Activated T-helper 1 cell treated with anti-CD3 and anti-CD28 coated beads, Interleukin-2, amount 50 U/mL, for 16 hours (primary cell): Measurements from ENCODE around the gene DNAJB6.

Experiments used
- DNase-seq, 2 donors: peaks; one replicate each; pipeline ENCODE4 v3.0.0-alpha.2; 2020; ENCODE audit warnings: low read depth in 1 of 2, low spot score in 1 of 2

The DNAJB6 gene

DNA sequence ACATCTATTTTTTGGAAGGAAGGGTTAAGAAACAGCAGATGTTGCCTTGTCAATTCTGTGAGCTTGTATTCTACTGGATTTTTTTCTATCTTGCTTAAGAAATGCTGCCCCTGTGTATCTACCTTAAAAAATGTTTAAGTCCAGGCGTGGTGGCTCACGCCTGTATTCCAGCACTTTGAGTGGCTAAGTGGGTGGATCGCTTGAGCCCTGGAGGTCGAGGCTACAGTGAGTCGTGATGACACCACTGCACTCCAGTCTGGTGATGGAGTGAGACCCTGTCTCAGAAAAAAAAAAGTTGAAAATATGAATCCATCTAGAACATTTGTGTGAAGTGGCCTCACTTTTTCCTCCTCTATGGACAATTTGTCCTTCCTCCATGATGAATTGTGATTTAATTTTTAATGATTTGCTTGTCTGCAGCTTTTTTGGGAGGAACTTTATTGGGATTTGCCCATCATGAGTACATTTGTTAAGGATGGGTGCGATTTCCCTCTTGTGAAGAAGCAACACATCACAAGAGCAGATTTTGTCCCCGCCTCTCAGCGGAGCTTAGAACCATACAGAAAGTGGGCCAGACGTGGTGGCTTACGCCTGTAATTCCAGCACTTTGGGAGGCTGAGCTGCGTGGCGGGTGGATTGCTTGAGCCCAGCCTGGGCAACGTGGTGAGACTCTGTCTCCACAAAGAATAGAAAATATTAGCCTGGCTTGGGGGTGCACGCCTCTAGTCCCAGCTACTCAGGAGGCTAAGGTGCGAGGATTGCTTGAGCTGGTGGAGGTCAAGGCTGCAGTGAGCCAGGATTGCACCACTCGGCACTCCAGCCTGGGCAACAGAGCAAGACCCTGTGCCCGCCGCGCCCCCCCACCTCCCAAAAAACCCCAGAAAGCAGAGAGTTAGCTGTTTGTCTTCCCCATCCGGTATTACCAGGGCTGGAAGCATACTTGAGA lies 57.7 kb downstream of the DNAJB6 start:
- DNase-seq, result no peak

DNA sequence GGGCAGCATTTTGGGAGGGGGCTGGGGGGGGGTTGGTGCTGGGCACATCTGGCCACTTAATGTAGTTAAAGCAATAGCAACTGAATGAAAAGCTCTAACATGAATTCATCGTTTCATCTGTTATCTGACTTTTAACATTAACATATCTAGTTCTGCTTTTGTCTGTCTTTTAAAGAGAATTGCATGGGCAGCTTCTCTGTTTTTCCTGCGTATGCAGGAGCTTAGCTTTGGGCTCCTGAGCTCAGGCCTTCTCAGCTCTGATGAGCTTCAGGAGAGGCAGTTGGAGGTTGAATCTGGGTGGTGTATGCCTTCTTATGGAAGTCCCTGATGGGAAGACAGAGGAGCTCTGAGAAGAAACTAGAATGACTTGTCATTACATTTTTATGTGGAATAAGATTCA lies 58.4 kb downstream of the DNAJB6 start:
- no peak for DNase-seq

DNA sequence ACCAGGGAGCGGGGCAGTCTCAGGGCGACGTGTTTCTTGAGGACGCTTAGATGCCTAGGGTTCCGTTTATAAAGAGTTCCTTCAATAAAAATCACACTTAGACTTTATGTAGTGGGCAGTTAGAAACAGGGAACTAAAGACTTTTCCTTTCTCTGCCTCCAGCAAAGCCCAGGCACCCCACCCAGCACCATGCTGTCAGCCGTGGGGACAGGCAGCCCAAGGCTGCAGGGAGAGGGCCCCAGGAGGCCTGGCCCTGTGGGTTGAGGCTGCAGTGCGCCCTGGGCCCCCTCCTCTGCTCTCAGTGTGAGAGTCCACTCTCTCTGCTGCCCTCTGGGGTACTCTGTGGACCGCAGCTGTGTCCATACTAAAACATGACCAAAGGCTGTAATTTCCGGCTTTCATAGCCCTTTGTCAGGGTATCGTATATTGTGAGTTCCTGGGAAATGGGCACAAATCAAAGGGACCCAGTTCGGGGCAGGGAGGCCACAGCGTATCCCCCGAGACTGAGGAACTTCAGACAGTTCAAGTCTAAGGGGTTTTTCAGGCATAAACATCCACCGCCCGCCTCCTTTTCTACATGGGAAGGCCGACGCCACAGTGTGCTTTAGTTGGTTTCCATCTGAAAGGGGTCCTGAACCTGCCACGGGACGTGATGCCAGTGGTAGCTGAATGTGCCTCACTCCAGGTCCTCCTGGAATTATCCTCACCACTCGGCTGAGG lies 59.7 kb downstream of the DNAJB6 start:
- DNase-seq, result no peak

DNA sequence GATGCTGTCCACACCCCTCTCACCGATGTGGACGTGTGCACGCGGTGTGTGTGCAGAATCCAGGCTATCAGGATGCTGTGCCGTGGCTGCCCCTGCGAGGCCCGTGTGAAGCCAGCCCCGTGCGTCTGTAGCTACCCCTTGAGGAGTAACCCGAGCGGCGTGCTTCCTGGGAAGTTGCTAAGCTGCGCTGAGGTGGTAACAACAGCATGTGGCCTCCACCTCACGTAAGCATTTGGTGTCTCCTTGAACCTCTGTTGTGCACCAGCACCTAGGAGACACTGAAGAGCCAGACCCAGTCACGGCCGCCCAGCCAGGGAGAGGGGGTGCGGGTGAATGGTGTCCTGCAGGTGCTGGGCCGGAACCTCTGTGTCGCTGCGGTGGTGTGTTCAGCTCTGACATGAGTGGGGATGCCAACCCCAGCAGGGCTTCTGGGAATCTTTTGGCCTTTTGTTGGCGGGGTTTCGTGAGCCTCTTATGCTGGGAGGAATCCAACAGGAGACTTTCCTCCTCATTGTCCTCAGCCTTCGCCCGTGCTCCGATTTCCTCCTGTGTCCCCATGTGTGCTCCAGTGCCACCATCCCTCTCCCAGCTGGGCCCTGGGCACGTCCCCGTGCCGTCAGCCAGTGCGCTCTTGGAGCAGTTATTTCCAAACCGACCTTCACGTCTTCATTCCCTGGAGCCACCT lies 60.4 kb downstream of the DNAJB6 start:
- DNase-seq, result no peak

DNA sequence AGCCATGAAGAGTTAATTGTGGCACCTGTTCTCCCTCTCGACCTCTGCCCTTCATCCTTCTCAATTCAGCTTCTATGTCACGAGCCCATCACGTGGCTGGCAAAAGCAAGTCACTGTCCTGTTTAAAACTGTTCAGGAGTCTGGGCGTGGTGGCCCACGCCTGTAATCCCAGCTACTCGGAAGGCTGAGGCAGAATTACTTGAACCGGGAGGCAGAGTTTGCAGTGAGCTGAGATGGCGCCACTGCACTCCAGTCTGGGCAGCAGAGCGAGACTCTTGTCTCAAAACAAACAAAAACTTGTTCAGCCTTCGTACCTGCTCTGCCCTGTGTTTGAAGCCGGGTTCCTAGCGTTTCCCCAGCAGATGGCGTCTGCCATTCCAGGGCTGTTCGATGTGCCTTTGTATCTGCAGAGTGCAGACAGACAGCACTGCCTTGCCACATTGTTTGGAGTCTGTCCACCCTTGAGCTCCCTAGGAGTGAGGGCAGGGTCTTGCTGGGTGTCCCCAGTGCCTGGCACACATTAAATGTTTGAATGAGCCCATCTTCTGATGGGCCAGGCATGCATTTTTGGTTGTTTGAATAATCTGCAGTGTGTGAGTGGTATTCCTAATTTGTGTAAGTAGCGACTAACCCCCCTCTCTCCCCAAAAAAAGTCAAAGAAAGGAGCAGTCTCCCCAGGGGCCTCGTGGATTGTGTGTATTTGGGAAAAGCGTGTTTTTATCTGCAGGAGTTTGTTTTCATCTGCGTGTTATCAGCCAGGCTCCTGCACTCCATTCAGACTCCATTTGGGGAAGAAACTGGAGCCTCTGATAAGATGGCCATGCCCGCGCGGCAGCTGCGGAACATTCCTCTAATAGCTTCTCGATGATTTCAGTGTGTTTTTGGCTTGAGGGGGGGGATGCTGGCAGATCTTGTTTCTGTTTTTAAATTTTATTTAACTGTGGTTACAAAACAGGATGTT lies 61.2 kb downstream of the DNAJB6 start:
- DNase-seq, result no peak

DNA sequence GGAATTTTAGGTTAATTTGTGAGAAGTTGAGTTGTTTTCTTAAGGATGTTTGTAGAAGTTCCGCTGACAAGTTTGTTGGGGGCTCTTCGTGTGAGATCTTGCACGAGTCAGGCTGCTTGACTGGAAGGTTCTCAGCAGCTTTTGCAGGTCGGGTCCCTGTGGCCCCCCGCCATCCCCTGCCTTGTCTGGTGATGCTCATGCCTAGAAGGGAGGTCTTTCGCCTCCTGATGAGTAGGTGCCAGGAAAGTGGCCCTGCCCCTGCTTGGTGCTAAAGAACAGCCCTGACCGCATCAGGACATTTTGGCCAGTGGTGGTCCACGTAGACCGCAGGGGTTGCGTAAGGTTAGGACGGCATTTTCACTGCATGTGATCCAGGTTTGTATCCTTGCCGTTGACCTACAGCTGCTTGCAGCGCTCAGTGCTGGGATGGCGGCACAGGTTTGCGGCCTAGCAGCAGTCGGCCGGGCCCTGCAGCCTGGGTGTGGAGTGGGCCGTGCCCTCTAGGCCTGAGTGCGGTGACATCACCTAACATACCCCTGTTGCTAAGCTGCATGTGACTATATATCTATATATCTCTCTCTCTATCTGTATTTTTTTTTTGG lies 62.4 kb downstream of the DNAJB6 start:
- DNase-seq, result no peak

DNA sequence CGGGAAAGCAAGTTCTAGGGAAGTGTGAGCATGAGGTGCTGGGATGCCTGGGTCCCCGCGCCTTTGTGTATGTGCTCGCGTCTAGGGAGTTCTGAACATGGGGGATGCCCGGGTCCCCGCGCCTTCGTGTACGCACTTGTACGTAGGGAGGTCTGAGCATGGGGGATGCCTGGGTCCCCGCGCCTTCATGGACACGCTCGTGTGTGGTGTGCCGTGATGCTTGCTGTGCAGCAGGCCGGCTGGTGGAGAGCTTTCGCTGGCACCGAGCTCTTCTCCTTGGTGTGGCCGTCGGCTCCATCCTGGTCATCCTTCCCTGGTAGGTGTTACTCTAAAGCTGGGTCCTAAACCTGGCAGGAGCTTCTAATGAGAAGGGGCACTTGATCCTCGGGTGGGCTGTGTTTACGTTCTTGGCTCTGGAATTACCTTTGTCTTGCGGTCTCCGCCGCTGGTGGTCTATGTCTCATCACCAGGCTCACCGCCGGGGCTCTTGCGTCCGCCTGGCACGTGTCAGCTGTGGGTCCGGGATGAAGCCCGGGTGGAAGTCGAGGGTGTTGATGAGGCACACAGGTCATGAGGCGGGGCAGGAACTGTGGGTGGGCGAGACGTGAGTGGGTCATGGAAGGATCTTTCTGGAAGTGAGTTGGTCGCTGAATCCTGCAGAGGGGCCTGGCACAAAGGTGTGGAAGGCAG lies 63.5 kb downstream of the DNAJB6 start:
- no peak for DNase-seq

DNA sequence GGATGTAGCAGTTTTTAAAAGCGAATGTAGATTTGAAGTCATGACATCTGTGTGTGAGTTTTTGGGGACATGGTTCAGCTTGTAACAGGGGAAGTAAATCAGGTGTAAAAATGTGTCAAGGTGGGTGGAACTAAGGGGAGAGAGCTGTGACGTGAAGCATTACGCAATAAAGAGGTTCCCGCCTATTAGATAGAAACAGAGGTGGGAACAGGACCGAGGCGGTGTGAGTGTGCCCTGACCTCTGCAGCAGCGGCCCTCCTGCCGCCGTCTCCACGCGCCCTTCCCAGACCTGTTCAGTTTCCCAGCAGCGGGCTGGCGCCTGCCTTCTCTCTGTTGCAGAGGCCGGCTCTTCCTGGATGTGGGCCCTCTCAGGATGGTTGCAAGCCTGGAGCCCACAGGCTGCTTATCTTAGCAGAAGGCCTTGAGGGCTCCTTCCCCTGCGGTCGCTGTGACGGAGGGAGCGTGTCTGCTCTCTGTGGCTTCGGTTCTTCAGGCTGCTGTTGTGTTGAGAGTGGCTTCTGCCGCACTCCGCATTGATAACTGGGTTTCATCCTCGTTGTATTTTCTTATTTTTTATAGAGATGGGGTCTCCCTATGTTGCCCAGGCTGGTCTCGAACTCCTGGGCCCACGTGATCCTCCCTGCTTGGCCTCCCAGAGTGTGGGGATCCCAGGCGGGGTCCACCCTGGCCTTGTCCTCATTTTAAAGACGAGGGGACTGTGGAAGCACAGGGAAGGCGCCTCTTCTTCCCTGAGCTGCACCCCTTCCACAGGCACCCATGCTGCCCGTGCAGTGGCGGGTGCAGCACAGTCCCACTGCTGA lies 65.0 kb downstream of the DNAJB6 start:
- no peak for DNase-seq

DNA sequence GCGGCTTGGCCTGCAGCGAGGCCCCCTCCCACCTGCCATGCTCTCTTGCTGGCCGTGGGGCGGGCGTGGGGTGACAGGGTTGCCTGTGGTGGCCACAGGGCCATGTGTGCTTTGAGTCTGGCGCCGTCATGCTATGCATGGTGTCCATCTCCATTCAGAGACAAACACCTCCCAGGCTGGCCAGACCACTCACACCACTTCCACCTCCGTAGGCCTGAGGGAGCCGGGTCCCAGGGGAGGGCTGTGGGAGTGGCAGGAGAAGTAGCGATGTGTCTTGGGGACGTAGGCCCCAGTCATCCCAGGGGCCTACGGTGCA lies 65.5 kb downstream of the DNAJB6 start:
- DNase-seq, result no peak

DNA sequence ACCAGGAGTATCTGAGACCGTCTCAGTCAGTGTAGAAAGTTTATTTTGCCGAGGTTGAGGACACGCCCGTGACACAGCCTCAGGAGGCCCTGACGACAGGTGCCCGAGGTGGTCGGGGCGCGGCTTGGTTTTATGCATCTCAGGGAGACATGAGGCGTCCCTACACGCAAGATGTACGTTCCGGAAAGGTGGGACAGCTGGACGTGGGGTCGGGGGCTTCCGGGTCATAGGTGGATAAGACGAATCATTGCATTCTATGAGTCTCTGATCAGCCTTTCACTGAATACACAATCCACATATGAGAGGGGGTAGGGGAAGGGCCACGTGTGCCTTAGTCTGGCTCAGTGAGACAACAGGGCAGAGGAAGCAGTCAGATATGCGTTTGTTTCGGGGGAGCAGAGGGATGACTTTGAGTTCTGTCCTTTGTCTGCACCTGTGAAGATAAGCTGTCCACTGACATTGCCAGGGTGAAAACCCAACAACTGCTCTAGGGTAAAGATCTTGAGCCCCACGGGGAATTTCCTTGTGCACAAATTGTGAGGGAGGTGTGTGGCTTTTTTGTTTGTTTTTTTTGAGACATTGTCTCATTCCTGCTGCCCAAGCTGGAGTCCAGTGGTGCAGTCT lies 66.2 kb downstream of the DNAJB6 start:
- DNase-seq, result no peak

DNA sequence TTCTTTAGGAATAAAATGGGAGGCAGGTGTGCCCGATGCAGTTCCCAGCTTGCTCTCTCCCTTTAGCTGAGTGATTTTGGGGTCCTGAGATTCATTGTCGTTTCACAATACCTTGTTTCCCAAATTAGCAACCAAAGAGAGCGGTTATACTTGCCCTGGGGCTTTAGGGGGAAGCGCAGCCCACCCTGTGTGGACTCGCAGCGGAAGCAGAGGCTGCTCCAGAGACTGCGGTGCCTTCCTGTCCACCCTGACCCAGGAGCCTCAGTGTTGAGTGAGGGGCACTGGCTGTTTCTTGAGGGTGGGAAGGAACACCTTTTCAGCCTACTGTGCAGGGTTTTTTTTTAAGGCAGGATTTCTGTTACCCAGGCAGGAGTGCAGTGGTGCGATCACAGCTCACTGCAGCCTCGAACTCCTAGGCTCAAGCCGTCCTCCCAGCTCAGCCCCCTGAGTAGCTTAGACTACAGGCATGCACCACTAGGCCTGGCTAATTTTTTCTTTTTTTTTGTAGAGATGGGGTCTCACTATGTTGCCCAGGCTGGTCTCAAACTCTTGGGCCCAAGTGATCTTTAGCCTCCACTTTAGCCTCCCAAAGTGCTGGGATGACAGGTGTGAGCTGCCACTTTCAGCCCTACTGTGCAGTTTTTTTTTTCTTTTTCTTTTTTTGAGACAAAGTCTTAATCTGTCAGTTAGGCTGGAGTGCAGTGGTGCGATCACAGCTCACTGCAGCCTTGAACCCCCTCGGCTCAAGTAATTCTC lies 67.0 kb downstream of the DNAJB6 start:
- DNase-seq, result no peak

DNA sequence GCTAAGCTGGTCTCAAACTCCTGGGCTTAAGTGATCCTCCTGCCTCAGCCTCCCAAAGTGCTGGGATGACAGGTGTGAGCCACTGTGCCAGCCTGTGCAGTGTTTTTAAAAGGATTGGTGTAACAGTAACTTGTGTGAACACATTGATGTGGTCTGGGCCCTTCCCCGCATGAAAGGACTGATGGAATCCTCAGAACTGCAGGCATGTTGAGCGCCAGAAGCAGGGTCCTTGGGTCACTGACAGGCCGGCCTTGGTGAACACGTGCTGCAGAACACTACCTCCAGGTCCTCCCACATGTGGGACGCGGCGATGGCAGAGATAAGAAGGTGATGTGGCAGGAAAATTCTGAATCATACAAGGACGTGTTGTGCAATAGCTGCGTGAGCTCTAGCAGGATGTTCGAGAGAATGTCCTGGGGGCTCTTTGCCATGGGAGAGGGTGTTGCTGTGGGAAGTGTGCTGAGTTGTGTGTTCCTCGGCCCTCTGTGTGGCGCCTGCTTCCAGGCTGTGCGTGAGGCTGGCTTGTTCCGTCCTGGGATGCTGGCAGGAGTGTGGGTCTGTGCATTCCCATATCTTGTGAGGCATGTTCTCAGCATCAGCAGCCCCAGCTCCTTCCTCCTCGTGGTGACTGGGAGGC lies 68.2 kb downstream of the DNAJB6 start:
- DNase-seq, result no peak

DNA sequence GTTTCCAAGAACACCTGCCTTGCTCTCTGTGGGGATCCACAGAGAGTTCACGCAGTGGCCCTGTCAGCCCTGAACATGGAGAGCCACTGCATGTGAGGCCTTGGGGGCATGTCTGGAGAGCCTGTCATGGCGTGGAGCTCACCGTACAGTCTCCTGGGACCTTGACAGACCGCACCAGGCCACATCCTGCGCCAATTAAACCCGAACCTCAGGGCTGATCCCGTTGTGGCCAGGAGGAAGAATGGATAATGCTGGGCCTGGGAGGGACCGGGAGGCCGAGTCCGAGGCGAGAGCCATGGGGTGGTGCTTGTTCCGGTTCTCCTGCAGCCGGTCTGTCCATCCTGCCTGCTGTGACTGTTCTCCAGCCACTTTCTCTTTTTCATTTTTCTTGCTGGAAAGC lies 68.7 kb downstream of the DNAJB6 start:
- DNase-seq, result no peak

DNA sequence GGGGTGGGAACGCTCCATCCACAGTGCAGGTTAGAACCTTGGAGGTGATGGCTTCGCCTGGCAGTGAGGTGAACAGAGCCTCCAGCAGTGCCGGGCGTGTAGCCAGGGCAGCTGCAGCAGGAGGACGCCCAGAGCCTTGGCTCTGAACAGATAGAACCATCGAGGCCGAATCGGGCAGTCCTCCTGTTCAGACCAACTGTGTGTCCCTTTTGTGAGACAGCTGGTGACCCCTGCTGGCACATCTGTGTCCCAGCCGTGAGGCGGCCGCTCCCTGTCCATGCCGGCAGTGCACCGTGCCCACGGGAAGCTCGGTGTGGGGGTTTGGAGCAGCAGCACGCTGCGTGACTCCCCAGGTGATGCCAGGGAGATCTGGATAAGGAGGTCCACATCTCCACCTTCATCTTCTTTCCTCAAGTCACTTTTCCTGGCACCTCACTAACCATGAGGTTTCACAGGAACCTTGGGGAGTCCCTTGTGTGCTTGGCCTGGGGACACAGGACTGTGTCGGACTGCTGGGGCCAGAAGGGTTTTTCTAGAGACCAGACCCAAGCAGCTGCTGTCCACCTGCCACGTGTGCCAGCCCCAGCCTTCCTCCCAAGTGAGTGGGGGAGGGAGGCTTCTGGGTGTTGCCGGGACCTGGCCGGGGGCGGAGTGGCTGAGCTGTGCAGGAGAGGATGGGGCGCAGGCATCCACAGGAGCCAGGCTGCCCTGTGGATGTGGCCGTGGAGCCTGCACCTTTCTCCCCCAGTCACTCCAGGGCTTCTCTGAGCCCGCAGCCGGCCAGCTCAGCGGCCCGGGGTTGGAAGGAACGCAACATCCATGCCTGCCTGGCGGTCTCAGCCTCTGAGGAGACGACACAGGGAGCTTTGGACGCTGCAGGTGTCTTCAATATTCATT lies 69.4 kb downstream of the DNAJB6 start:
- no peak for DNase-seq

DNA sequence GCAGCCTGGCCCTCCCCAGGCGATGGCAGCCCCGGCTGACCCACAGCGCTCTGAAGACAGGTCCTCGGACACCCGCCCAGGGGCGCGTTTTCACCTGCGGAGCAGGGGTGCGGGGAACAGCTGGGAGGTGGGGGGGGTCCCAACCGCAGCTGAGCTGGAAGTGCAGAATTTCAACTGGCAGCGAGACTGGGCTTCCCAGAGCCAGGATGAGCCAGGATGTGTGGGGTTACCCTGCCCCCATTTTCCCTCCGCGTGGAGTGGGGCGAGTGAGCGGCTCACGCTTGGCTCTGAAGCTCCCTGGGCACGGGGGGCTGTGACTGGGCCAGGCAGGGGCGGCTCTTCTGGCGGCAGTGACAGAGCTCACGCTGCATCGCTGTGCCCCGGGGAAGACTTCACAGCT lies 70.2 kb downstream of the DNAJB6 start:
- no peak for DNase-seq

DNA sequence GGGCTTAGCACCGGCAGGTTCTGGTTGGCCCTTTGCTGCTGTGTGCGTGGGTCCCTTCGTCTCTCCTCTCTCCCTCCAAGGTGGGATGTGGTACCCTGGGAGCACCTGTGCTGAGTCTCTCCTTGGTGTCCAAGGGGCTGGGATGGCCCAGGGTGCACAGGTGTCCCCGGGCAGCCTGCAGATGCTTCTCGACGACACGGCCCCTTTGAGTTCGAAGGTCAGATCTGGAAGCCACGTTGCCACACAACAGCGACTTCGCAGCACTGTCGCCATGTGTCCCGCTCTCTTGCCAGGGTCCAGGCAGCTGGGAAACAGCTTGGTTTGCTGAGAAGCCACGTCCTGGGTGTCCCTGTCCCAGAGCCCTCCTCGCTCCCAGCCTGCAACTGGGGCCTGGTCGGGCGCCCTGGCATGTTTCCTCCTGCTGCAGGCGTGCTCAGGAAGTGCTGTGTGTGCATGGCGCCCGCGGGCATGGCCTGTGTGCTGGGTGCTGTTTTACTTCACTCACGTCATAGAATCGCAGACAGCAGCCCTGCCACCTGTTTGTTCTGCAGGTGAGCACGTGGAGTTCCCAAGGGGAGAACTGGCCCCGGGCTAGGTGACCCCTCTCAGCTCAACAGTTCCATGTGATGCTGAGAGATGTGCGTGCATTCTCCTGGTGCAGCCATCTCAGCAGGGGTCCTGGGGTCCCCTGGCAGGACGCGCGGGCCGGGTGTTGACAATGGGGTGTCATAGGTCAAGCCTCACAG lies 70.9 kb downstream of the DNAJB6 start:
- DNase-seq, result no peak
